KMS-11 (cell line): Measurements from ENCODE around the gene OR2L2.

Source experiments
- H2AFZ ChIP-seq: fragments of 200-600 bp; sonication (generic); 2 replicates; pipeline ENCODE4 v1.6.1; 2016; ENCODE audit warnings: antibody characterized with exemption, mixed run types, low read depth
- H3K27ac ChIP-seq: fragments of 200-600 bp; sonication (generic); 2 replicates; pipeline ENCODE4 v1.6.1; 2016; ENCODE audit warnings: mild to moderate bottlenecking, mixed run types
- H3K27me3 ChIP-seq: fragments of 200-600 bp; sonication (generic); 2 replicates; pipeline ENCODE4 v1.6.1; 2017; ENCODE audit warnings: mild to moderate bottlenecking, low read depth, mixed run types, moderate library complexity; ENCODE audit not compliant: insufficient read depth
- H3K36me3 ChIP-seq: fragments of 200-600 bp; sonication (generic); 2 replicates; pipeline ENCODE4 v1.6.1; 2017; ENCODE audit warnings: mild to moderate bottlenecking, mixed run types; ENCODE audit not compliant: insufficient read depth
- H3K4me1 ChIP-seq: fragments of 200-600 bp; sonication (generic); 2 replicates; pipeline ENCODE4 v1.6.1; 2016; ENCODE audit warnings: mild to moderate bottlenecking, low read depth, mixed run types; ENCODE audit not compliant: poor library complexity, severe bottlenecking
- H3K4me2 ChIP-seq: fragments of 200-600 bp; sonication (generic); 2 replicates; pipeline ENCODE4 v1.7.0; 2016; ENCODE audit warnings: mild to moderate bottlenecking, mixed run types
- H3K4me3 ChIP-seq: fragments of 200-600 bp; sonication (generic); IDR thresholded peaks from 2 replicates; pipeline ENCODE4 v1.6.1; 2017; ENCODE audit warnings: low read depth, low read length, mixed read lengths; ENCODE audit not compliant: insufficient read depth
- H3K79me2 ChIP-seq: fragments of 200-600 bp; sonication (generic); 2 replicates; pipeline ENCODE4 v1.6.1; 2016; ENCODE audit warnings: low read depth, mixed run types; ENCODE audit not compliant: insufficient read depth
- H3K9ac ChIP-seq: fragments of 200-600 bp; sonication (generic); 2 replicates; pipeline ENCODE4 v1.6.1; 2016; ENCODE audit warnings: mild to moderate bottlenecking, mixed run types
- H4K20me1 ChIP-seq: fragments of 200-600 bp; sonication (generic); 2 replicates; pipeline ENCODE4 v1.6.1; 2016; ENCODE audit warnings: mild to moderate bottlenecking, mixed run types; ENCODE audit not compliant: insufficient read depth
- TF ChIP-seq, protein P1 (sequence below): fragments of 200-600 bp; sonication (generic); conservative IDR thresholded peaks from 2 replicates; pipeline ENCODE4 v1.6.1; 2017; ENCODE audit warnings: low read depth, mild to moderate bottlenecking, antibody characterized with exemption, low read length, moderate library complexity, mixed read lengths

OR2L2 gene, protein sequence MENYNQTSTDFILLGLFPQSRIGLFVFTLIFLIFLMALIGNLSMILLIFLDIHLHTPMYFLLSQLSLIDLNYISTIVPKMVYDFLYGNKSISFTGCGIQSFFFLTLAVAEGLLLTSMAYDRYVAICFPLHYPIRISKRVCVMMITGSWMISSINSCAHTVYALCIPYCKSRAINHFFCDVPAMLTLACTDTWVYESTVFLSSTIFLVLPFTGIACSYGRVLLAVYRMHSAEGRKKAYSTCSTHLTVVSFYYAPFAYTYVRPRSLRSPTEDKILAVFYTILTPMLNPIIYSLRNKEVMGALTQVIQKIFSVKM

GRCh38 chr1:248029770-248030169, at the start of gene OR2L2:
OR2L2 (plus strand) TSS chr1:248030070; CDS start chr1:248038268, 8,198 bp downstream.
- no peaks in the 10 kb centered on the region for H4K20me1 ChIP-seq
- no peaks in the 10 kb centered on the region for H3K79me2 ChIP-seq
- no peaks in the 10 kb centered on the region for H3K36me3 ChIP-seq
- no peak within 1 kb of the TSS for H3K27ac ChIP-seq
- H3K9ac ChIP-seq, result no peak within 1 kb of the TSS
- no peak within 1 kb of the TSS for H2AFZ ChIP-seq
- no peaks in the 10 kb centered on the region for H3K27me3 ChIP-seq
- H3K4me2 ChIP-seq, result no peak within 1 kb of the TSS
- TF ChIP-seq, protein P1, sequence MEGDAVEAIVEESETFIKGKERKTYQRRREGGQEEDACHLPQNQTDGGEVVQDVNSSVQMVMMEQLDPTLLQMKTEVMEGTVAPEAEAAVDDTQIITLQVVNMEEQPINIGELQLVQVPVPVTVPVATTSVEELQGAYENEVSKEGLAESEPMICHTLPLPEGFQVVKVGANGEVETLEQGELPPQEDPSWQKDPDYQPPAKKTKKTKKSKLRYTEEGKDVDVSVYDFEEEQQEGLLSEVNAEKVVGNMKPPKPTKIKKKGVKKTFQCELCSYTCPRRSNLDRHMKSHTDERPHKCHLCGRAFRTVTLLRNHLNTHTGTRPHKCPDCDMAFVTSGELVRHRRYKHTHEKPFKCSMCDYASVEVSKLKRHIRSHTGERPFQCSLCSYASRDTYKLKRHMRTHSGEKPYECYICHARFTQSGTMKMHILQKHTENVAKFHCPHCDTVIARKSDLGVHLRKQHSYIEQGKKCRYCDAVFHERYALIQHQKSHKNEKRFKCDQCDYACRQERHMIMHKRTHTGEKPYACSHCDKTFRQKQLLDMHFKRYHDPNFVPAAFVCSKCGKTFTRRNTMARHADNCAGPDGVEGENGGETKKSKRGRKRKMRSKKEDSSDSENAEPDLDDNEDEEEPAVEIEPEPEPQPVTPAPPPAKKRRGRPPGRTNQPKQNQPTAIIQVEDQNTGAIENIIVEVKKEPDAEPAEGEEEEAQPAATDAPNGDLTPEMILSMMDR, result no peak
- no peaks in the 10 kb centered on the region for H3K4me1 ChIP-seq
- H3K4me3 ChIP-seq, result no peak within 1 kb of the TSS

DNA sequence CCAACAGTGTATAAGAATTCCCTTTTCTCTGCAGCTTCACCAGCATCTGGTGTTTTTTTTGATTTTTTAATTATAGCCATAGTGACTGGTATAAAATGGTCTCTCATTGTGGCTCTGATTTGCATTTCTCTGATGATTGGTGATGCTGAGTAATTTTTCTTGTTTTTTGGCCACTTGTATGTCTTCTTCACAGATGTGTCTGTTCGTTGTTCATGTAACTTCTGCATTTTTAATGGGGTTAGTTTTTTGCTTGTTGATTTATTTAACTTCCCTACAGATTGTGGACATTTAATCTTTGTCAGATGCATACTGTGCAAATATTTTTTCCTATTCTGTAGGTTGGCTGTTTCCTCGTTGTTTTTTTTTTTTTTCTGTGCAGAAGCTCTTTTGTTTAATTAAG, 36.9 kb upstream of the OR2L2 start:
- H3K79me2 ChIP-seq, result no peaks in the 10 kb centered on the region
- no peaks in the 10 kb centered on the region for H3K27me3 ChIP-seq

DNA sequence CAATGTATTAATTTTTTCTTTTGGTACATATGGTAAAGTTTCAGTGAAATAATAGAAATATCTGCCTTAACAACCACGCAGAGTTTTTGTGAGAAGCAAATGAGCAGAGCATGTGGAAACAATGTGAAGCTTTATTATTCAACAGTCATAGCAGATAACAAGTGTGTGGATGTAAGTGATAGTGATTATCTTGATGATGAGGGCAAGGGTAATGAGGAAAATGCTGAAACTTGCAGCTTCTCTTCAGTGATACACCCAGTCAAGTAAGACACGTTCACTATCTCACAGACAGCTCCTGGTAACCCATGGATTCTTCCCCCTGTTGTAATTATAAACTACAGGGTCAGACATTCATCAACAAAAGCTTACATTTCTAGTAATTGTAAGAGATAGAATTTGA, 31.1 kb upstream of the OR2L2 start:
- H3K9ac ChIP-seq, result no peak overlapping the region
- no peaks in the 10 kb centered on the region for H3K36me3 ChIP-seq
- no peaks in the 10 kb centered on the region for H3K27me3 ChIP-seq
- TF ChIP-seq, protein P1, result no peak
- no peaks in the 10 kb centered on the region for H3K4me1 ChIP-seq
- no peak overlapping the region for H3K4me2 ChIP-seq
- H3K4me3 ChIP-seq, result no peak overlapping the region
- no peaks in the 10 kb centered on the region for H3K79me2 ChIP-seq
- no peaks in the 10 kb centered on the region for H4K20me1 ChIP-seq
- H2AFZ ChIP-seq, result no peak overlapping the region
- no peak overlapping the region for H3K27ac ChIP-seq

More for the DNA sequence above, 36.9 kb upstream of the OR2L2 start:
- Histone ChIP-seq H3K9ac (no peak overlapping the region), H4K20me1 (no peaks in the 10 kb centered on the region), H3K4me3 (no peak overlapping the region), H3K4me2 (no peak overlapping the region), H3K36me3 (no peaks in the 10 kb centered on the region), H3K4me1 (no peaks in the 10 kb centered on the region), H3K27ac (no peak overlapping the region), H2AFZ (no peak overlapping the region)
- TF ChIP-seq, protein P1, result no peak

- Histone ChIP-seq H3K4me3 (no peak overlapping the region), H3K9ac (no peak overlapping the region), H3K4me1 (no peaks in the 10 kb centered on the region), H2AFZ (no peak overlapping the region), H3K27ac (no peak overlapping the region), H3K79me2 (no peaks in the 10 kb centered on the region), H3K36me3 (no peaks in the 10 kb centered on the region), H4K20me1 (no peaks in the 10 kb centered on the region), H3K27me3 (no peaks in the 10 kb centered on the region), H3K4me2 (no peak overlapping the region)
- TF ChIP-seq, protein P1, result no peak
Observed at GRCh38 chr1:248000169-248000568, 29.7 kb upstream of the OR2L2 start.
